VCaP (cell line): ENCODE data around the gene PPFIBP1.

Experiments used
- H3K27ac ChIP-seq: fragments of 450-650 bp; 2 replicates; pipeline ENCODE4 v1.5.1; 2017
- CTCF ChIP-seq: fragments of 450-650 bp; conservative IDR thresholded peaks from 2 replicates; pipeline ENCODE4 v1.5.1; 2017; ENCODE audit warnings: mild to moderate bottlenecking, moderate library complexity

The PPFIBP1 gene

DNA sequence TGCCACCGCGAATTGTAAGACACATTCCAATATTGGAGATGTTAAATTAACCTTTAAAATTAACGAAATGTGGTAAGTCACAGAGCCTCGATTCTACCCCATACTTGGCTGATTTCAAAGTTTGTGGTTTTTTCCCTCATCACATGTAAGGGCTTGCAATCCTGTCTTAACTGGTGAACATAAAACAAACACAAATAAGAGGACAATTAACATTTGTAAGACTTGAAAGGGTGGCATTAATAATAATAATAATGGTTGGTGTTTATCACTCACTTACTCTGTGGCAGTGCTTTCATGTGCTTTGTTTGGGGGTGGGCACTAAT lies 26.6 kb downstream of the PPFIBP1 start:
- no peak for TF ChIP-seq CTCF
- H3K27ac ChIP-seq, result 0 out of 2 replicates have a peak overlapping the region, but pooled peaks have one; percentile 12

- no peak overlapping the region for H3K27ac ChIP-seq
- no peak for TF ChIP-seq CTCF
Measured at GRCh38 chr12:27551172-27551840, 27.3 kb downstream of the PPFIBP1 start.

- H3K27ac ChIP-seq, result no peak overlapping the region
- TF ChIP-seq CTCF, result no peak
Measured at GRCh38 chr12:27552235-27552634, 28.2 kb downstream of the PPFIBP1 start.

- no peak for TF ChIP-seq CTCF
- H3K27ac ChIP-seq, result no peak overlapping the region
Measured at GRCh38 chr12:27552886-27553560, 29.0 kb downstream of the PPFIBP1 start.

DNA sequence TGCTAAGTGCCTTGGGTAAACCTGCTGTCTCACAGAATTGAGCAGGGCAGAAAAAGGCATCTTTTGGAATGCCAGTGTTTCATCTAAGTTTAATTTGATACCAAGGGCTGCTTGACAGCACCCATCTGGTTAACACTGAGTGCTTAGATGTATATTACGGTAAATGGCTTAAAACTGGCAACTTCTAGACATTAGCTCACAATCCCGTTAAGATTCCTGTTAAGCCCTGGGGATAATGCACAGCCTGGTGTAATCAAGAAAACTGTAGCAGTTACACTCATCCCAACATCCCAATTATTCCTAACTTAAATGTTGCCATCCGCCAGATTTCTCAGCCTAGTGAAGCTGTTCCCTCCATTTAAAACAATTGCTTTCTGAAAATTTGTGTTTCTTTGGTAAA lies 29.9 kb downstream of the PPFIBP1 start:
- no peak overlapping the region for H3K27ac ChIP-seq
- no peak for TF ChIP-seq CTCF

DNA sequence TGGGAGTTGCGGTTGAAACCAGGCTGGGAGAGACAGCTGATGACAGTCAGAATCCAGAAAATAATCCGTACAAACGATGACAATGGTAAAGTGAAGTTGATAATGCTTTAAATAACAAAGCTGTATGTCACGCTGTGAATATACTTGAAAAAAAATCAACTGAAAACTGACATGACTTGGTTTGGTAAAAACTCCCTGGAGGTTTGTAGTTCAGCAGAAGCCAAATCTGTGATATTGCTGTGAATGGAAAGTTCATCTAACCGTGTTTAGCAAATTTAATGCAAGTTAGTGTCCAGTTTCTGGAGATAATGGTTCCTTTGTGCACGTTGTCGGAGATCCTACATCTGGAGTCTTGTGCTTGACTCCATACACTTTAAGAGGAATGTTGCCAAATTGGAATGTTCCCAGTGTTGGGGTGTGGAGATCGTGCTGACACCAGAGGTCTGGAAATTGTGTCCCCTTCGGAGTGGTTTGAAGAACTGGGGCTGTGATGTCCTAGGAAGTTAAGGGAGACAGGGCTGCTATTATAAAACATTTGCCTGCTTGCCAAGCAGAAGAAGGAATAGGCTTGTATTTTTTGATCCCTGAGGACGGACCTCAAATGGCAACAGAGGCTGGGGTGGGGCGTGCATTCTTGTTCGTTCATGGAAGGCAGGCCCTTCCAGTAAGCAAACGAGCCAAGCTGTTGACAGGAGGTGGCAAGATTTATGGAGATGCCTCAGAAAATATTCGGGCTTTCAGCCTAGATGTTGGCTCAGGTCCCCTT lies 30.6 kb downstream of the PPFIBP1 start:
- no peak overlapping the region for H3K27ac ChIP-seq

More for the DNA sequence above, 30.6 kb downstream of the PPFIBP1 start:
- no peak for TF ChIP-seq CTCF
